ENCODE data around the gene TALDO1. TPM values are rescaled to one million over a fixed set of nuclear protein-coding genes. Genes with fewer than 3 reads are reported as not detected.

Gene TALDO1
- total and polyA plus RNA-seq, 2 of the 8 experiments (the other 6 are each of a cell fraction or from before 2014, with no cell fraction given): 265 to 308 TPM

- no peak for TF ChIP-seq ZNF274 (IDR thresholded peaks at IDR 0.05; ENCODE audit: borderline replicate concordance, extremely low read depth, low read length)
- TF ChIP-seq HDAC2 (IDR thresholded peaks at IDR 0.05; ENCODE audit: borderline replicate concordance in 1 of 2, low read depth in 2 of 2, low read length in 2 of 2): peak in 1 of 2 experiments; percentile 94; a peak in 1 of 4 replicates
- TF ChIP-seq YY1 (IDR thresholded peaks at IDR 0.05; ENCODE audit: low read depth, low read length): no peak
- no peak for TF ChIP-seq NRF1 (IDR thresholded peaks at IDR 0.05; ENCODE audit: low read depth, low read length)
- no peak for TF ChIP-seq E2F6 (IDR thresholded peaks at IDR 0.05)
- no peak for TF ChIP-seq CEBPB (IDR thresholded peaks at IDR 0.05; ENCODE audit: low read depth, low read length)
- no peak; the same call in 1 of the 2 replicates for TF ChIP-seq TAF1 (IDR thresholded peaks at IDR 0.05; ENCODE audit: low read depth, low read length)
- no peak for TF ChIP-seq EZH2 (IDR thresholded peaks at IDR 0.05; ENCODE audit: low read depth, low read length, severe bottlenecking)
- TF ChIP-seq RXRA (IDR thresholded peaks at IDR 0.05; ENCODE audit: insufficient read depth, low read depth, low read length): no peak
- no peak for TF ChIP-seq SP2 (IDR thresholded peaks at IDR 0.05; ENCODE audit: low read length)
- no peak for TF ChIP-seq RNF2 (IDR thresholded peaks at IDR 0.05; ENCODE audit: borderline replicate concordance, low read depth, low read length, missing control alignments, poor library complexity, severe bottlenecking)
- peak; percentile 27; the same call in 1 of the 2 replicates for TF ChIP-seq POLR2AphosphoS5 (IDR thresholded peaks at IDR 0.05; ENCODE audit: low read depth, low read length)
- TF ChIP-seq POU5F1 (IDR thresholded peaks at IDR 0.05; ENCODE audit: low read depth, low read length): no peak
- TF ChIP-seq EP300 (IDR thresholded peaks at IDR 0.05; ENCODE audit: borderline replicate concordance in 1 of 2, low read depth in 2 of 2, low read length in 2 of 2): no peak
- TF ChIP-seq BRCA1 (IDR thresholded peaks at IDR 0.05; ENCODE audit: low read depth, low read length): no peak
- no peak for TF ChIP-seq ATF2 (IDR thresholded peaks at IDR 0.05; ENCODE audit: low read length)
Observed at GRCh38 chr11:798093-798713, 50.9 kb downstream of the TALDO1 start, which contains the start of gene SLC25A22 (continued).

Measured in H1 (cell line).